OCI-LY7 (cell line): Measurements from ENCODE around the gene FGFRL1.

Source experiments
- CTCF ChIP-seq: fragments of 200-600 bp; sonication (generic); conservative IDR thresholded peaks from 2 replicates; pipeline ENCODE4 v1.5.1; 2014; ENCODE audit warnings: mild to moderate bottlenecking, antibody characterized with exemption, low read length, moderate library complexity, mixed read lengths
- EZH2phosphoT487 ChIP-seq: fragments of 200-600 bp; sonication (generic); IDR thresholded peaks from 2 replicates; pipeline ENCODE4 v1.6.1; 2018; ENCODE audit warnings: low read depth, borderline replicate concordance, mild to moderate bottlenecking, mixed run types, antibody characterized with exemption, low read length, moderate library complexity, mixed read lengths

GRCh38 chr4:985123-985830 lies 26.1 kb upstream of the FGFRL1 start:
- no peak for TF ChIP-seq CTCF
- TF ChIP-seq EZH2phosphoT487 = no peak
